K562 (cell line): ENCODE results near the gene LUC7L. TPM values are rescaled to one million over a fixed set of nuclear protein-coding genes. Genes with fewer than 3 reads are reported as not detected.

Source experiments
- ATAC-seq: fragments of 200-7000 bp; cut with Tn5 transposase; 3 replicates; pipeline ENCODE4 v1.9.1; 2020; ENCODE audit warnings: moderate library complexity
- BruUV-seq: library from RNA; stranded (reverse); fragments of 400-500 nt; replicated peaks from 2 replicates; lab custom pipeline; 2021; lab: Mats Ljungman, UMichigan
- CTCF ChIA-PET: fragments of 300-600 bp; formaldehyde crosslinking; extraction: SDS; loops from one replicate; lab custom pipeline; 2021; ENCODE audit warnings: low intra/inter-chr PET ratio; lab: Yijun Ruan, JAX
- POLR2A ChIA-PET: fragments of 300-600, 350-650 bp; sonication (Branson Sonifier 250); formaldehyde crosslinking; extraction: SDS; loops from one replicate; lab custom pipeline; 2021; ENCODE audit warnings: antibody characterized with exemption, inconsistent platforms; lab: Yijun Ruan, JAX
- DNase-seq, 4 experiments: peaks; one replicate each; pipeline versions ENCODE4 v3.0.0 to v3.0.0-alpha.2; 2011 to 2018; ENCODE audit warnings: low spot score in 3 of 4, mixed read lengths in 3 of 4; ENCODE audit errors: extremely low read depth in 1 of 4
- FAIRE-seq: peaks from 2 replicates; lab custom pipeline; 2011; peaks lifted over from hg19 to GRCh38; lab: Jason Lieb, UNC
- H2AFZ ChIP-seq: 2 replicates; pipeline ENCODE4 v1.6.0; 2011; ENCODE audit warnings: low read depth, low read length, control low read depth, inconsistent platforms
- H3K27ac ChIP-seq: fragments of 200-600 bp; 3 replicates; pipeline ENCODE4 v1.8.0; 2011; ENCODE audit warnings: low read depth, mild to moderate bottlenecking, control low read depth, inconsistent platforms, low read length, moderate library complexity, mixed read lengths; ENCODE audit errors: extremely low read depth
- H3K27me3 ChIP-seq, 2 experiments: fragments of 300-600 bp in 1 of 2; 2 replicates in 1 of 2; 3 replicates in 1 of 2; pipeline versions ENCODE4 v1.6.0 to v1.8.0; 2011; ENCODE audit warnings: inconsistent platforms in 2 of 2, low read length in 2 of 2, mild to moderate bottlenecking in 1 of 2, mixed read lengths in 1 of 2, moderate library complexity in 1 of 2; ENCODE audit not compliant: control insufficient read depth in 2 of 2, insufficient read depth in 2 of 2
- H3K36me3 ChIP-seq: fragments of 300-600 bp; 3 replicates; pipeline ENCODE4 v1.8.0; 2011; ENCODE audit warnings: mild to moderate bottlenecking, low read length, inconsistent platforms; ENCODE audit not compliant: control insufficient read depth, insufficient read depth
- H3K4me1 ChIP-seq, 2 experiments: fragments of 200-600 bp in 1 of 2; replicated peaks in 1 of 2; 2 replicates in 1 of 2; 3 replicates in 1 of 2; pipeline versions ENCODE4 v1.5.1 to v1.8.0; 2011; ENCODE audit warnings: inconsistent platforms in 2 of 2, low read length in 2 of 2, mild to moderate bottlenecking in 1 of 2, mixed read lengths in 1 of 2, moderate library complexity in 1 of 2; ENCODE audit not compliant: control insufficient read depth in 2 of 2, insufficient read depth in 2 of 2
- H3K4me2 ChIP-seq: 2 replicates; pipeline ENCODE4 v1.6.1; 2011; ENCODE audit warnings: low read length, control low read depth, inconsistent platforms, mixed read lengths; ENCODE audit not compliant: insufficient read depth
- H3K4me3 ChIP-seq: fragments of 200-600 bp; sonication (generic), shearing (Covaris generic); 2 replicates; pipeline ENCODE4 v1.5.1; 2016; ENCODE audit warnings: control low read depth, inconsistent platforms
- H3K79me2 ChIP-seq: fragments of 200-600 bp; 3 replicates; pipeline ENCODE4 v1.8.0; 2011; ENCODE audit warnings: low read length, inconsistent platforms; ENCODE audit not compliant: control insufficient read depth, insufficient read depth
- H3K9ac ChIP-seq, 2 experiments: 2 replicates each; pipeline versions ENCODE4 v1.6.0 to v1.6.1; 2011; ENCODE audit warnings: low read depth in 2 of 2, low read length in 2 of 2, control low read depth in 1 of 2, inconsistent platforms in 1 of 2, mild to moderate bottlenecking in 1 of 2, mixed read lengths in 1 of 2; ENCODE audit not compliant: insufficient read depth in 1 of 2
- H3K9me1 ChIP-seq: one replicate; pipeline ENCODE4 v1.6.0; 2011; ENCODE audit warnings: inconsistent platforms, mild to moderate bottlenecking, low read length, moderate library complexity; ENCODE audit not compliant: control insufficient read depth, insufficient read depth
- H3K9me3 ChIP-seq: replicated peaks from 2 replicates; pipeline ENCODE4 v1.5.1; 2011; ENCODE audit warnings: low read depth, low read length, inconsistent platforms; ENCODE audit not compliant: control insufficient read depth, insufficient read depth
- H4K20me1 ChIP-seq: replicated peaks from 2 replicates; pipeline ENCODE4 v1.6.1; 2011; ENCODE audit warnings: low read length, inconsistent platforms, mixed read lengths; ENCODE audit not compliant: control insufficient read depth, insufficient read depth
- ARID1B ChIP-seq: fragments of 450-650 bp; IDR thresholded peaks from 2 replicates; pipeline ENCODE4 v1.6.1; 2016; ENCODE audit warnings: antibody characterized with exemption, mild to moderate bottlenecking, inconsistent platforms
- CBX3 ChIP-seq, 2 experiments: IDR thresholded peaks; 1 replicate in 1 of 2; 2 replicates in 1 of 2; pipeline ENCODE4 v1.6.1; 2012; ENCODE audit warnings: inconsistent platforms in 2 of 2, low read length in 2 of 2, borderline replicate concordance in 1 of 2, control low read depth in 1 of 2
- CLOCK ChIP-seq: fragments of 250-450 bp; sonication (Bioruptor Pico); IDR thresholded peaks from 2 replicates; pipeline ENCODE4 v1.4.0; 2020; ENCODE audit warnings: mild to moderate bottlenecking, moderate library complexity, borderline replicate concordance
- CREB5 ChIP-seq: fragments of 250-450 bp; sonication (Bioruptor Pico); IDR thresholded peaks from 2 replicates; pipeline ENCODE4 v1.5.0; 2020; ENCODE audit warnings: mild to moderate bottlenecking
- NFIC ChIP-seq: fragments of 450-650 bp; IDR thresholded peaks from 2 replicates; pipeline ENCODE4 v1.6.1; 2017; ENCODE audit warnings: mild to moderate bottlenecking, inconsistent platforms
- NFYB ChIP-seq: IDR thresholded peaks from 2 replicates; pipeline ENCODE4 v1.6.1; 2011; ENCODE audit warnings: mild to moderate bottlenecking, moderate library complexity; ENCODE audit not compliant: insufficient read length; ENCODE audit errors: extremely low read depth
- OTX1 ChIP-seq: fragments of 450-650 bp; formaldehyde crosslinking; IDR thresholded peaks from 2 replicates; pipeline ENCODE4 v1.4.0; 2022; ENCODE audit warnings: mild to moderate bottlenecking
- SIX5 ChIP-seq, 2 experiments: IDR thresholded peaks; 2 replicates each; pipeline ENCODE4 v1.6.1; 2011; ENCODE audit warnings: low read length in 2 of 2, borderline replicate concordance in 1 of 2, low read depth in 1 of 2, mild to moderate bottlenecking in 1 of 2, moderate library complexity in 1 of 2; ENCODE audit not compliant: insufficient read depth in 1 of 2
- ZNF124 ChIP-seq: sonication (generic); formaldehyde crosslinking; IDR thresholded peaks from 2 replicates; pipeline ENCODE4 v1.8.1; 2022; ENCODE audit warnings: missing genetic modification reagents
- ZNF512 ChIP-seq: IDR thresholded peaks from 2 replicates; pipeline ENCODE4 v1.6.1; 2016; ENCODE audit warnings: missing genetic modification characterization, missing compliant biosample characterization
- ZNF592 ChIP-seq: fragments of 450-650 bp; IDR thresholded peaks from 2 replicates; pipeline ENCODE4 v1.6.1; 2017; ENCODE audit warnings: antibody characterized with exemption, mild to moderate bottlenecking
- ZNF695 ChIP-seq: fragments of 450-650 bp; formaldehyde crosslinking; IDR thresholded peaks from 2 replicates; pipeline ENCODE4 v1.4.0; 2020; ENCODE audit warnings: mild to moderate bottlenecking, moderate library complexity
- WGBS: fragments of 100-300 bp; shearing (Covaris generic); methylation state at CpG from one replicate; pipeline ENCODE4 v1.1.6; 2016; ENCODE audit warnings: low coverage, mixed read lengths; ENCODE audit not compliant: insufficient coverage; ENCODE audit errors: missing lambda C conversion rate; 5-methylcytosine and 5-hydroxymethylcytosine counted together
- in situ Hi-C: fragments of 300-500 bp; cut with MboI; formaldehyde crosslinking; loops from 4 replicates; pipeline ENCODE4 v1.15.0; 2018; ENCODE audit warnings: inconsistent platforms, mixed read lengths
- intact Hi-C: fragments of 100-400 bp; cut with micrococcal nuclease; formaldehyde crosslinking; loops from 2 replicates; pipeline ENCODE4 v1.14.2; 2022
- polyA plus RNA-seq, 8 experiments: library from polyadenylated mRNA; depleted of rRNA in 4 of 8; stranded (reverse) in 5 of 8; unstranded in 3 of 8; fragments of >200 nt; fragmentation: Nextera tagmentation in 2 of 8; fragmentation: Illumina TruSeq in 1 of 8; extraction: Ambion mirVana in 2 of 8; extraction: Trizol in 1 of 8; gene quantifications; 2 replicates each; pipeline versions ENCODE4 v1.2.1 to v1.2.3, GENCODE V29; 2011 to 2014; ENCODE audit warnings: inconsistent platforms in 1 of 8, missing spikeins in 1 of 8
- total RNA-seq, 7 experiments: library from RNA; depleted of rRNA in 6 of 7; stranded (reverse); fragments of >200 nt in 6 of 7; fragmentation: Illumina TruSeq in 2 of 7; extraction: Trizol in 2 of 7; gene quantifications; 2 replicates each; pipeline versions ENCODE4 v1.2.1 to v1.2.3, GENCODE V29; 2011 to 2021; ENCODE audit warnings: low replicate concordance in 1 of 7

Gene LUC7L
- total and polyA plus RNA-seq, 9 of the 15 experiments (the other 6 are each of a cell fraction or from before 2014, with no cell fraction given), result 1.7 to 93.3 (median 59.5) TPM

- Histone ChIP-seq H4K20me1 (no peaks in the 10 kb centered on the region), H3K9me3 (no peaks in the 10 kb centered on the region), H3K79me2 (no peaks in the 10 kb centered on the region), H3K9ac (peak overlapping the region in 1 of 2 experiments; percentile 14; a peak in 1 of 4 replicates), H2AFZ (no peak overlapping the region), H3K9me1 (no peaks in the 10 kb centered on the region), H3K4me3 (no peak overlapping the region), H3K27me3 (no peaks in the 10 kb centered on the region), H3K36me3 (no peaks in the 10 kb centered on the region), H3K4me2 (no peak overlapping the region), H3K27ac (no peak overlapping the region), H3K4me1 (peaks cover 0 to 44% of the 10 kb centered on the region in 2 experiments; a peak in 4 of 5 replicates)
- ATAC-seq (no peak), FAIRE-seq (no peak), DNase-seq (no peak)
- 49% methylated on average over 17 of the region's 18 CpGs for WGBS
- no TSS peak for BruUV-seq
- CTCF ChIA-PET, result no interaction called here
- intact Hi-C loops (no loop called here), in situ Hi-C loops (no loop called here)
- POLR2A ChIA-PET, result no interaction called here
- TF ChIP-seq CREB5, result no peak
- no peak for TF ChIP-seq ARID1B
- no peak for TF ChIP-seq ZNF124 (CRISPR knock-in tag)
- no peak for TF ChIP-seq NFYB
- TF ChIP-seq CBX3 (IDR thresholded peaks at IDR 0.05; ENCODE audit: borderline replicate concordance in 1 of 2, low read length in 2 of 2), result no peak
- TF ChIP-seq SIX5 (IDR thresholded peaks at IDR 0.05; ENCODE audit: borderline replicate concordance in 1 of 2, insufficient read depth in 1 of 2, low read depth in 1 of 2, low read length in 2 of 2), result no peak
- TF ChIP-seq ZNF512 (tag), result no peak
- TF ChIP-seq ZNF695, result no peak
- no peak for TF ChIP-seq OTX1 (CRISPR knock-in tag)
- no peak for TF ChIP-seq CLOCK (CRISPR knock-in tag)
- TF ChIP-seq ZNF592, result no peak
- TF ChIP-seq NFIC, result no peak
These were observed 68.5 kb downstream of the LUC7L start for GRCh38 chr16:160691-161190.
